Stimulated activated effector memory CD8-positive, alpha-beta T cell treated with anti-CD3 and anti-CD28 coated beads, Interleukin-12 subunit alpha, Interleukin-12 subunit beta, amount 100 ng/mL, for 72 hours (primary cell): ENCODE measurements around the gene TSHB.

ENCODE experiments used
- ATAC-seq: fragments of 150-1000 bp; cut with Tn5 transposase; 2 replicates; pipeline ENCODE4 v1.10.0; 2021
- DNase-seq, 2 donors: peaks; one replicate each; pipeline ENCODE4 v3.0.0; 2021 to 2022; ENCODE audit warnings: low spot score in 2 of 2
- H3K27ac Mint-ChIP-seq: one replicate; pipeline ENCODE4 v1.8.0; 2022; ENCODE audit warnings: mild to moderate bottlenecking, mixed read lengths
- H3K36me3 Mint-ChIP-seq: one replicate; pipeline ENCODE4 v1.8.0; 2022; ENCODE audit warnings: mild to moderate bottlenecking, mixed read lengths
- H3K4me1 Mint-ChIP-seq: one replicate; pipeline ENCODE4 v1.8.0; 2022; ENCODE audit warnings: mixed read lengths
- H3K4me3 Mint-ChIP-seq: one replicate; pipeline ENCODE4 v1.8.0; 2022; ENCODE audit warnings: mild to moderate bottlenecking, mixed read lengths
- H3K9me3 Mint-ChIP-seq: one replicate; pipeline ENCODE4 v1.8.0; 2022; ENCODE audit warnings: mixed read lengths

Gene TSHB

DNA sequence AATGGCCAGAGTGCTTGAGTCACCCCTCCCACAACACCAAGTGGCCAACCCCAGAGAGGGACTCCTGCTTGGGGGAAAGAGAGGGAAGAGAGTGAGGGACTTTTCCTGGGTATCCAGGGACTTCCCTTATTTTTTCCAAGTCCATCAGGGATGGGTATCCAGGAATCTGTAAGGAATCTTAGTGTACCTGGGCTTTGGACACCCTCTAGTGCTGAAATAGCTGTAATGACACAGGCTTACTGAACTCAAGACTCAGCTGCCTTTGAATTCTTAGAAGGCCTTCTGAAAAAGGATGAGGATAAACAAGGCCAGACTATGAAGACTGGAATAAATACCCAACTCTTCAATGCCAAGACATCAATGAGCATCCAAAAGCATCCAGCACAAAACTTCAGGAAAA, 12.0 kb downstream of the TSHB start:
- no peak for ATAC-seq
- no peak overlapping the region for H3K27ac Mint-ChIP-seq
- H3K9me3 Mint-ChIP-seq, result peaks cover 4% of the 10 kb centered on the region
- no peaks in the 10 kb centered on the region for H3K36me3 Mint-ChIP-seq
- DNase-seq, result no peak
- H3K4me1 Mint-ChIP-seq, result no peaks in the 10 kb centered on the region
- H3K4me3 Mint-ChIP-seq, result no peak overlapping the region

DNA sequence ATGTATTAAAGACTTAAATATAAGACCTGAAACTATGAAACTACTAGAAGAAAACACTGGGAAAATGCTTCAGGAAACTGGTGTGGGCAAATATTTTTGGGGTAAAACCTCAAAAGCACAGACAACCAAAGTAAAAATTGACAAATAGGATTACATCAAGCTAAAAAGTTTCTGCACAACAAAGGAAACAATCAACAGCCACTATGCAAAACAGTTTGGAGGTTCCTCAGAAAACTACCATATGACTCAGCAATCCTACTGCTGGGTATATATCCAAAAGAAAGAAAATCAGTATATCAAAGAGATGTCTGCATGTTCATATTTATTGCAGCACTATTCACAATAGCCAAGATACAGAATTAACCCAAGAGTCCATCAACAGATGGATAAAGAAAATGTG, 17.1 kb downstream of the TSHB start:
- H3K4me3 Mint-ChIP-seq, result no peak overlapping the region
- no peak overlapping the region for H3K27ac Mint-ChIP-seq
- no peak for ATAC-seq
- H3K4me1 Mint-ChIP-seq, result no peaks in the 10 kb centered on the region
- no peaks in the 10 kb centered on the region for H3K36me3 Mint-ChIP-seq
- DNase-seq, result no peak
- peaks cover 4% of the 10 kb centered on the region for H3K9me3 Mint-ChIP-seq

GRCh38 chr1:115051850-115052249, 22.2 kb downstream of the TSHB start:
- no peaks in the 10 kb centered on the region for H3K36me3 Mint-ChIP-seq
- ATAC-seq, result no peak
- H3K4me3 Mint-ChIP-seq, result no peak overlapping the region
- no peaks in the 10 kb centered on the region for H3K9me3 Mint-ChIP-seq
- no peak overlapping the region for H3K27ac Mint-ChIP-seq
- DNase-seq, result no peak
- no peaks in the 10 kb centered on the region for H3K4me1 Mint-ChIP-seq

DNA sequence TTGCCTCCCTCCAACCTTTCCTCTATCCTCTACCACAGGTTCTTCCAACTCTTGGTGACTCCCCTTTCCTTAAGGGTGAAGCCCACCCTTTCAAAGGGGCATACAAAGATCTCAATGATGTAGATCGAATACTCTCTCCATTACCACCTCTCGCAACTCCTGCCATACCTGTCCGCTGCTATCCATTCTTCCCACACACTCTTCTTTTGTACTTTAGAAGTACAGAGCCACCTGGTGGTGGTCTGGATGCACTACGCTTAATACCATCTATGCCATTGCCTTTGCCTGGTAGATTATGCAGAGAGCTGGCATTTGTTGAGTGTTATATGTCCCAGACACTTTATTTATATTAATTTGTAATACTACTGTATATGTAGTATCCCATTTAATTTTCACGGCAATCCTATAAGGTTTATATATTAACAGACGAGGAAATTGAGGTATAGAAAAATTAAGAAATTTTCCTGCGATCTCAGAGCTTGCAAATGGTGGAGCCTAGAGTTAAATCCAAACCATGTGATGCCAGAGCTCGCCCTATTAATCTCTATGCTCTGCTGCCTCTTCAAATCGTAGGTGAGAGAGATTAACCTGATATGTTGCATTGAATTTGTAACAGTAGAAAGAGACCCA, 22.9 kb downstream of the TSHB start:
- ATAC-seq, result peak; percentile 78
- no peaks in the 10 kb centered on the region for H3K36me3 Mint-ChIP-seq

GRCh38 chr1:115056395-115056798, 26.8 kb downstream of the TSHB start:
- H3K9me3 Mint-ChIP-seq, result no peaks in the 10 kb centered on the region
- H3K4me1 Mint-ChIP-seq, result peaks cover 9% of the 10 kb centered on the region
- DNase-seq (no peak), ATAC-seq (no peak)
- no peaks in the 10 kb centered on the region for H3K36me3 Mint-ChIP-seq
- no peak overlapping the region for H3K27ac Mint-ChIP-seq
- H3K4me3 Mint-ChIP-seq, result no peak overlapping the region

More for the DNA sequence above, 22.9 kb downstream of the TSHB start:
- H3K4me1 Mint-ChIP-seq, result no peaks in the 10 kb centered on the region
- H3K9me3 Mint-ChIP-seq, result no peaks in the 10 kb centered on the region
- DNase-seq, result peak; percentile 33 to 69
- H3K27ac Mint-ChIP-seq, result no peak overlapping the region
- H3K4me3 Mint-ChIP-seq, result no peak overlapping the region

DNA sequence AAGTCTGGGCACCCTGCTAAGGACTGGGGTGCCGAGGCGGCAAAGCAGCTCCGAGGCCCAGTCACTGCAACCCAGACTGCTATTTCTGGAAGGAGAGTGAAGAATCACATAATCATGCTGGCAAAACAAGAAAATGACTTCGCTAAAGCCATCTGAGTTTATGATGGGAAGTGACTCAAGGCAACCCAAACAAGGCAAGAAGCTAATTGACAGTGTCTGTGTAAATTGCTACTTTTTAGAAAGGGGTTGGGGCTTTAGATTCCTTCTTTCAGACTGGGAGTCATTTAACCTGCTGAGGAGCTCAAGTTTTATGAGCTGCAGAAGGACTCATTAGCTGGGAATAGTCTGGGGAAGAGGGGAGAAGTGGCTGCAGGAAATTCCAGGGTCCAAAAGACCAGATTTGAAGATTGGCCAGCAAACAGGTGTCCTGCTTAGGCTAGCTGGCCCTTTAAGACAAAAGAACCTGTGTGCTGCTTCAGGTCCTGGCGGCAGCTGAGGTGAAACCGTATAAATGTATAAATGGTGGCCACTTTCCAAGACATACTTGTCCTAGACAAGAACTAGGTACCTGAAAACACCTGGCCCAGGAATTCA, 28.1 kb downstream of the TSHB start:
- Mint-ChIP-seq H3K4me1 (peaks cover 23% of the 10 kb centered on the region), H3K27ac (no peak overlapping the region), H3K36me3 (no peaks in the 10 kb centered on the region), H3K4me3 (no peak overlapping the region), H3K9me3 (no peaks in the 10 kb centered on the region)
- ATAC-seq (no peak), DNase-seq (no peak)

DNA sequence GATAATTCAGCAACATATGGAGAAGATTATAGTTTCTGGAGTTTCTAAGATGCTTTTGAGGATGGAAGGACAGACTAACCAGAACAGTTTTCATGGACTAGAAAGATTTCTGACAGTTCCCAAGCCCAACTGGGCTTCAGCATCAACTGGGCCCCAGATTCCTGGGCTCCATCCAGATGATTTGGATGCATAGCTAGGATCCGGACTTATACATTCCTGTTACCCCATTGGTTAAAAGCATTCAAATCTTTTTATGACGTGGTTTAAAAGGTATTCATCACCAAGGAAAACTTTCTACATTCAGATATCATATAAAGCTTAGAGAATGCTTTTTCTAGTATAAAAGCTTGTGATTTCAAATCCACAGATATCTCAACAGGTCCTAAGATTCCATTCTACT, 29.7 kb downstream of the TSHB start:
- DNase-seq (no peak), ATAC-seq (no peak)
- no peak overlapping the region for H3K4me3 Mint-ChIP-seq
- H3K4me1 Mint-ChIP-seq, result peaks cover 38% of the 10 kb centered on the region
- no peak overlapping the region for H3K27ac Mint-ChIP-seq
- no peaks in the 10 kb centered on the region for H3K36me3 Mint-ChIP-seq
- H3K9me3 Mint-ChIP-seq, result no peaks in the 10 kb centered on the region

- H3K36me3 Mint-ChIP-seq, result no peaks in the 10 kb centered on the region
- H3K4me1 Mint-ChIP-seq, result peaks cover 42% of the 10 kb centered on the region
- DNase-seq (no peak), ATAC-seq (no peak)
- H3K4me3 Mint-ChIP-seq, result no peak overlapping the region
- H3K9me3 Mint-ChIP-seq, result no peaks in the 10 kb centered on the region
- H3K27ac Mint-ChIP-seq, result no peak overlapping the region
Observed at GRCh38 chr1:115060501-115060900, 30.9 kb downstream of the TSHB start.

DNA sequence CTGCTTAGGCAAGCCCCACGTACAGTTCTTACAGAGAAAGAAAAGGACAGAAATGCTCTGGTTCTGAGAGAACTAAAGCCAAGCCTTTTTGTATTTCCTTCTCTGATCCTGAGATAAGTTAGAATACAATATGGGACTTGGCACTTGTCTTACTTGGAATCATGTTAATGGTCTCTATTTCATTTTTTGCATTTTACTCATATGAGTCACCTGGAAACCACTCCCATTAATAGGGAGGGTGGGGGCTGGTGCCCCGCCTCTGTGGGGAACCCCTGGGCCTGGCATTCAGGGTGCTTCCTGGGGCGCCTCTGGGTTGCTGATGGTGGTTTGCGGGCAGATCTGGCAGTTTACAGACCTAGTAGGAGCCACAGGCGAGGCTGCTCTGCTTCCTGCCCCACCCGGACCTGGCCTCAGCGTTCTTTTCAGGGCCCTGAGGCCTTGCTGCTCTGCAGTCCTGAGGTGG, 32.9 kb downstream of the TSHB start:
- H3K4me3 Mint-ChIP-seq, result peak overlapping the region; percentile 53
- peak overlapping the region; percentile 87 for H3K27ac Mint-ChIP-seq
- peak; percentile 97 for ATAC-seq
- no peaks in the 10 kb centered on the region for H3K36me3 Mint-ChIP-seq
- DNase-seq, result peak; percentile 67 to 89
- H3K4me1 Mint-ChIP-seq, result peaks cover 42% of the 10 kb centered on the region
- H3K9me3 Mint-ChIP-seq, result no peaks in the 10 kb centered on the region

- no peaks in the 10 kb centered on the region for H3K36me3 Mint-ChIP-seq
- peak overlapping the region; percentile 53 for H3K4me3 Mint-ChIP-seq
- H3K27ac Mint-ChIP-seq, result peak overlapping the region; percentile 87
- DNase-seq (no peak), ATAC-seq (peak; percentile 75)
- peaks cover 42% of the 10 kb centered on the region for H3K4me1 Mint-ChIP-seq
- no peaks in the 10 kb centered on the region for H3K9me3 Mint-ChIP-seq
Observed at GRCh38 chr1:115063228-115063901, 33.7 kb downstream of the TSHB start.

DNA sequence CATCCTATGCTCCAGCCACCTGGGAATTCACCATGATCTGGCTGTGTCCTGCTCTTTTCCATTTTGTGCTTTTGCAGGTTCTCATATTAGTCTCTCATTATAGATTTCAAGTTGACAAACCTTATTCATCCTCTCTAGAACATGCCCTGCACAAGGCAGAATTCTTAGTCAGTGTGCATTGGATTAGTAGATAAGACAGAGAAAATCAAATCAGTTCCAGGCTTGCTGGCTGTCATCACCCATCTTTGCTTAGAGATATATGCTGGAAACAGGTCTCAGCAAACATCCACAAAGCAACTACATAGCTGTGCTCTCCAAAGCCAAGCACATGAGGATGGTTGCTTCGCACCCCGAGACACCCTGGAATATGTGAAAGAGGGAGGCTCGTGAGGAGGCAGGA, 34.8 kb downstream of the TSHB start:
- H3K4me3 Mint-ChIP-seq, result no peak overlapping the region
- ATAC-seq, result no peak
- H3K27ac Mint-ChIP-seq, result peak overlapping the region; percentile 87
- H3K4me1 Mint-ChIP-seq, result peaks cover 42% of the 10 kb centered on the region
- H3K36me3 Mint-ChIP-seq, result no peaks in the 10 kb centered on the region
- no peaks in the 10 kb centered on the region for H3K9me3 Mint-ChIP-seq
- DNase-seq, result no peak

- peaks cover 42% of the 10 kb centered on the region for H3K4me1 Mint-ChIP-seq
- ATAC-seq (no peak), DNase-seq (no peak)
- H3K4me3 Mint-ChIP-seq, result no peak overlapping the region
- H3K27ac Mint-ChIP-seq, result no peak overlapping the region
- H3K9me3 Mint-ChIP-seq, result no peaks in the 10 kb centered on the region
- H3K36me3 Mint-ChIP-seq, result no peaks in the 10 kb centered on the region
Observed at GRCh38 chr1:115065021-115065420, 35.4 kb downstream of the TSHB start.

DNA sequence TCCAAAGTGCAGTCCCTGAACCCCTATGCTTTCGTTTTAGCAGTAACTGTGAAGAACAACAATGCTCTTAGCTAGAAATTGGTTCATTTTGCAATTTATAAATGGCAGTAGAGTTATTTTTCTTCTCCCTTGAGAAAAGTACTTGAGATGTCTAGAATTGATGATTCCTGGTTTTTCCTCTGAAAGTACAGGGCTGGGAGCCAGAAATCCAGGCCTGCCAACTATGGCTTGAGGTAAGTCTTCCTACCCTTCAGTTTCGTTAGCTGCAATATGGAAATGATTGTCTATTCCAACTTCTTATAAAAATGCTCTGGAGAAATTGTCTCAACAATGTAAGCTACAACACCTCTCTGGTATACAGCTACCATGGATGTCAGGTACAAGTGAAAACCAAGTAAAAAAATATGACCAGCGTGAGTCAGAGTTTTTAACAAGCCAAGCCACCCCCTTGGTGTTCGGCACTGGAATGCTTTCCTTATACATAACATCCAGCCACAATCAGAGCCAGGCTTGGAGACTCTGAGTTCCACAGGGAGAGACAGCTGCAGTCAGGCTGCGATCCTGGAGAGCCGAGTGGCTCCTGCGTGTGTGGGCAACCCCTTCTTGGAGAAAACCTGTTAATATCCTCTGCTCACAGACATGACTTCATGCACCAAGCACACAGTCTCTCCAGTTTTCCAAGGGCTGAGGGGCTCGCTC, 37.7 kb downstream of the TSHB start:
- H3K36me3 Mint-ChIP-seq, result no peaks in the 10 kb centered on the region
- no peak overlapping the region for H3K27ac Mint-ChIP-seq
- no peaks in the 10 kb centered on the region for H3K9me3 Mint-ChIP-seq
- no peak for DNase-seq
- no peak overlapping the region for H3K4me3 Mint-ChIP-seq
- H3K4me1 Mint-ChIP-seq, result peaks cover 36% of the 10 kb centered on the region
- no peak for ATAC-seq

GRCh38 chr1:115068826-115069585, 39.4 kb downstream of the TSHB start:
- no peaks in the 10 kb centered on the region for H3K36me3 Mint-ChIP-seq
- H3K9me3 Mint-ChIP-seq, result no peaks in the 10 kb centered on the region
- no peak for DNase-seq
- peaks cover 36% of the 10 kb centered on the region for H3K4me1 Mint-ChIP-seq
- H3K27ac Mint-ChIP-seq, result no peak overlapping the region
- no peak overlapping the region for H3K4me3 Mint-ChIP-seq
- no peak for ATAC-seq
